WERI-Rb-1 (cell line): Measurements from ENCODE around the gene HYKK.
A peak's percentile ranks its signal among the peaks of the same experiment; 100 is the strongest.
"Not testable (repeated sequence)": the region's sequence is repeated elsewhere in the genome, so short reads cannot be mapped to it uniquely, and the experiment has no call there.

Experiments
- DNase-seq: peaks from one replicate; pipeline ENCODE4 v3.0.0-alpha.2; 2020
- H3K27ac ChIP-seq: fragments of 250-450 bp; sonication (Bioruptor Pico); 2 replicates; pipeline ENCODE4 v1.5.1; 2020; ENCODE audit warnings: mild to moderate bottlenecking, moderate library complexity
- H3K27me3 ChIP-seq: fragments of 250-450 bp; sonication (Bioruptor Pico); 2 replicates; pipeline ENCODE4 v1.5.1; 2021; ENCODE audit warnings: mild to moderate bottlenecking, low read depth, moderate library complexity; ENCODE audit not compliant: insufficient read depth, severe bottlenecking
- H3K36me3 ChIP-seq: fragments of 250-450 bp; sonication (Bioruptor Pico); 2 replicates; pipeline ENCODE4 v1.5.1; 2020; ENCODE audit warnings: mild to moderate bottlenecking, moderate library complexity
- H3K4me3 ChIP-seq: 2 replicates; pipeline ENCODE4 v1.5.1; 2011; ENCODE audit warnings: low read depth, mild to moderate bottlenecking, control low read depth, low read length
- H3K9me3 ChIP-seq: fragments of 250-450 bp; sonication (Bioruptor Pico); 2 replicates; pipeline ENCODE4 v1.5.1; 2021; ENCODE audit warnings: mild to moderate bottlenecking, moderate library complexity; ENCODE audit not compliant: severe bottlenecking
- TF ChIP-seq, protein P1 (sequence below): IDR thresholded peaks from 2 replicates; pipeline ENCODE4 v1.5.1; 2011; ENCODE audit warnings: low read depth, mild to moderate bottlenecking, control low read depth, inconsistent platforms, low read length

HYKK gene

DNA sequence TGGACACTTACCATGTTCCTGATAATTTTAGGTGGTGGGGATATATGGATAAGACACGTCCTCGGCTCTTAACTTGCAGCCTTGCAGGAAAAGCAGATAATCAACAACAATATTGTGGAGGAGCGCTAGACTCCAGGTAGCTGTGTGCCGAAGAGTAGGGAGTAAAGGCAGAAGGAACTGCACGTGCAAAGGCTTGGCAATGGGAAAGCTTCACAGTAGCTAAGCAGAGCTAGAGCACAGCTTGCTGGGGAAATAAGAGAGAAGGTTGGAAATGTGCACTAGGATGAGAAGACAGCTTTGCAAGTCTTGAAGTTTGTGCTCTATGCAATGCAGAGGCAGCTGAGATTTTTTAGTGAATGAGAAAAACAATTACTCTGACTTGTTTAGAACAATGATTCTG lies 45.2 kb downstream of the HYKK start:
- H3K27me3 ChIP-seq: no peaks in the 10 kb centered on the region
- no peak for DNase-seq
- peaks cover 1% of the 10 kb centered on the region for H3K9me3 ChIP-seq
- TF ChIP-seq, protein P1, sequence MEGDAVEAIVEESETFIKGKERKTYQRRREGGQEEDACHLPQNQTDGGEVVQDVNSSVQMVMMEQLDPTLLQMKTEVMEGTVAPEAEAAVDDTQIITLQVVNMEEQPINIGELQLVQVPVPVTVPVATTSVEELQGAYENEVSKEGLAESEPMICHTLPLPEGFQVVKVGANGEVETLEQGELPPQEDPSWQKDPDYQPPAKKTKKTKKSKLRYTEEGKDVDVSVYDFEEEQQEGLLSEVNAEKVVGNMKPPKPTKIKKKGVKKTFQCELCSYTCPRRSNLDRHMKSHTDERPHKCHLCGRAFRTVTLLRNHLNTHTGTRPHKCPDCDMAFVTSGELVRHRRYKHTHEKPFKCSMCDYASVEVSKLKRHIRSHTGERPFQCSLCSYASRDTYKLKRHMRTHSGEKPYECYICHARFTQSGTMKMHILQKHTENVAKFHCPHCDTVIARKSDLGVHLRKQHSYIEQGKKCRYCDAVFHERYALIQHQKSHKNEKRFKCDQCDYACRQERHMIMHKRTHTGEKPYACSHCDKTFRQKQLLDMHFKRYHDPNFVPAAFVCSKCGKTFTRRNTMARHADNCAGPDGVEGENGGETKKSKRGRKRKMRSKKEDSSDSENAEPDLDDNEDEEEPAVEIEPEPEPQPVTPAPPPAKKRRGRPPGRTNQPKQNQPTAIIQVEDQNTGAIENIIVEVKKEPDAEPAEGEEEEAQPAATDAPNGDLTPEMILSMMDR: no peak
- no peak overlapping the region for H3K4me3 ChIP-seq
- peaks cover 30% of the 10 kb centered on the region for H3K36me3 ChIP-seq
- no peak overlapping the region for H3K27ac ChIP-seq

DNA sequence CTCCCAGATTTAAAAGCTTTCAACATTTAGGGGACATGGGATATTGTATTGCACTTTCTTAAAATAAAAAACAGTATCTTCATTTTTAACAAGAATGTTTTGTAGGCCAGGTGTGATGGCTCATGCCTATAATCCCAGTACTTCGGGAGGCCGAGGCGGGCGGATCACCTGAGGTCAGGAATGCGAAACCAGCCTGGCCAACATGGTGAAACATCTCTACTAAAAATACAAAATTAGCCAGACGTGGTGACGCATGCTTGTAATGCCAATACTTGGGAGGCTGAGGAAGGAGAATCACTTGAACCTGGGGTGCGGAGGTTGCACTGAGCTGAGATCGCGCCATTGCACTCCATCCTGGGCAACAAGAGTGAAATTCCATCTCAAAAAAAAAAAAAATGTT lies 52.8 kb downstream of the HYKK start:
- H3K36me3 ChIP-seq, DNase-seq, H3K27ac ChIP-seq, H3K9me3 ChIP-seq, H3K27me3 ChIP-seq, H3K4me3 ChIP-seq: not testable (repeated sequence)

DNA sequence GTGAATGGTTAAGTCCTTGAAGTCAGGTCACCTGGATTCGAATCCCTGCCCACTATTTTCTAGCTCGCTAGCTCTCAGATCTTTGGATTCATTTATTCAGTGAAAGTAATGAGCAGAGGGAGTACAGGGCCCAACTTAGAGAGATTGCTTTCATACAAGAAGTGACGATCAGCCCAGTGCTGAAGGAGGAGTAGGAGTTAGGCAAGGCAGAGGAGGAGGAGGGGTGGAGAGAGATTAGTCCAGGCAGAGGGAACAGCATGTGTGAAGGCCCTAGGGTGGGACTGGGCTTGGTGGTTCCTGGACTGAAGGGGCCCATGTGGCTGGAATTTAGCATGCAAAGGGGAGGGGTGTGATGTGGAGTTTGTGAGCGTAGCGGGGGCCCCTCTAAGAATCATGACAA lies 54.1 kb downstream of the HYKK start:
- TF ChIP-seq, protein P1: no peak
- H3K27me3 ChIP-seq: no peaks in the 10 kb centered on the region
- peak; percentile 28 for DNase-seq
- no peak overlapping the region; the same call in 1 of the 2 replicates for H3K4me3 ChIP-seq
- no peaks in the 10 kb centered on the region for H3K36me3 ChIP-seq
- no peak overlapping the region; the same call in 1 of the 2 replicates for H3K27ac ChIP-seq
- peaks cover 2% of the 10 kb centered on the region for H3K9me3 ChIP-seq

DNA sequence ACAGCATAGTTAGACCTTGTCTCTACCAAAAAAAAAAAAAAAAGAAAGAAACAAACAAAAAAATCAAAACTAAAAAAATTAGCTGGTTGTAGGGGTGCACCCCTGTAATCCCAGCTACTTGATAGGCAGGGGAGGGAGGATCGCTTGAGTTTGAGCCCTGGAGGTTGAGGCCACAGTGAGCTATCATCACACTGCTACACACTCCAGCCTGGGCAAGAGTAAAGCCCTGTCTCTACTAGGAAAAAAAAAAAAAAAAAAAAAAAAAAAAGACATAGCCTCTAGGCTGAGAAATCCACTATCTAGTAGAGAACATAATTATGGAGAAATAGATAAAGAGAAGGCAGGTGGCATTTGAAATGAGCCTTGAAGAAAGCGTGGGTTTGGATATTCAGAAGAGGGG lies 55.7 kb downstream of the HYKK start:
- no peak for DNase-seq
- H3K27me3 ChIP-seq: no peaks in the 10 kb centered on the region
- TF ChIP-seq, protein P1: no peak
- H3K9me3 ChIP-seq: no peaks in the 10 kb centered on the region
- no peak overlapping the region for H3K4me3 ChIP-seq
- H3K36me3 ChIP-seq: no peaks in the 10 kb centered on the region
- no peak overlapping the region for H3K27ac ChIP-seq

- peak overlapping the region; percentile 46 for H3K4me3 ChIP-seq
- TF ChIP-seq, protein P1: no peak
- H3K36me3 ChIP-seq: no peaks in the 10 kb centered on the region
Observed at GRCh38 chr15:78564743-78565096, 57.3 kb downstream of the HYKK start.

DNA sequence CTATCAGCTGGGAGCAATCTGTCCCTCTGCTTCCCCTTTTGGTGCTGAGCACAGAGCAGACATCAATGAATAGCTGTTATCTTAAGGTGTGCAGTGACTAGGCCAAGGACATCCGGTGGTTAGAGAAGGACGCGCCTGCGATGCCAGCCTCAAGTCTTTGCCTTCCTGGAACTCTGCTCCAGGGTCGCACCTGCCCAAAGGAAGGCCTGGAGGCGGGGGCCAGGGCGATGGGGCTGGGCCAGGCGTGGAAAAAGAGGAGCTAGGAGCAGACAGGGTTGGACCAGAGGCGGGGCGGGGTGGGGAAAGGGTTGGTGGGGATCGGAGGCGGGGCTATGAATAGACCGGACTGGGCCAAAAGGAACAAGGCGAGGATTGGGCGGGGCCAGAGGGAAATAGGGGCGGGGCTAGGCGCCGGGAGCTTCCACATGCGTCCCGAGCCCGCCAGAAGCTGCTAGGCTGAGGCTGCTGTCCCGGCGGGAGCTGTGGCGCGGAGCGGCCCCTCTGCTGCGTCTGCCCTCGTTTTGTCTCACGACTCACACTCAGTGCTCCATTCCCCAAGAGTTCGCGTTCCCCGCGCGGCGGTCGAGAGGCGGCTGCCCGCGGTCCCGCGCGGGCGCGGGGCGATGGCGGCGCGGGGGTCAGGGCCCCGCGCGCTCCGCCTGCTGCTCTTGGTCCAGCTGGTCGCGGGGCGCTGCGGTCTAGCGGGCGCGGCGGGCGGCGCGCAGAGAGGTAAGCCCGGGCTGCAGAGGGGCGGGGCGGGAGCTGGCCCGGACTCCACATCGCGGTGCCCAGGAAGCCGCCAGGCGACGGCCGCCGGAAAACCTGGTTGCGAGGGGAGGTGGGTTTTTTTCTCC lies 57.9 kb downstream of the HYKK start, which contains the start of gene CHRNA5:
Gene CHRNA5 (plus strand): TSS at position 424 of the 854 bp plus-strand sequence. CDS start 200 bp downstream, at position 624.
- no peaks in the 10 kb centered on the region for H3K9me3 ChIP-seq
- DNase-seq: peak; percentile 98
- peak within 1 kb of the TSS; percentile 83 for H3K27ac ChIP-seq
- peak within 1 kb of the TSS; percentile 59 for H3K4me3 ChIP-seq
- H3K36me3 ChIP-seq: no peaks in the 10 kb centered on the region
- TF ChIP-seq, protein P1: no peak
- H3K27me3 ChIP-seq: no peaks in the 10 kb centered on the region

More at GRCh38 chr15:78564743-78565096, 57.3 kb downstream of the HYKK start:
- Histone ChIP-seq H3K9me3 (no peaks in the 10 kb centered on the region), H3K27me3 (no peaks in the 10 kb centered on the region), H3K27ac (peak overlapping the region; percentile 55)
- DNase-seq: no peak
